Activated CD8-positive, alpha-beta memory T cell treated with anti-CD3 and anti-CD28 coated beads, Interleukin-2, amount 10 ng/mL, durations not matched to agents 7 days and 5 days (primary cell): Measurements from ENCODE around the gene PTPRN. TPM values are rescaled to one million over a fixed set of nuclear protein-coding genes. Genes with fewer than 3 reads are reported as not detected.
A peak's percentile ranks its signal among the peaks of the same experiment; 100 is the strongest.

ENCODE experiments used
- ATAC-seq: fragments of 150-1000 bp; cut with Tn5 transposase; one replicate; pipeline ENCODE4 v1.10.0; 2021; ENCODE audit warnings: moderate library complexity
- CTCF ChIA-PET: fragments of 350-600 bp; sonication (Branson Sonifier 250); formaldehyde crosslinking; loops from one replicate; lab custom pipeline; 2021; ENCODE audit warnings: antibody characterized with exemption; lab: Charles Lee
- DNase-seq: peaks from one replicate; pipeline ENCODE4 v3.0.0-alpha.2; 2020
- H3K27ac Mint-ChIP-seq: one replicate; pipeline ENCODE4 v1.8.0; 2021; ENCODE audit warnings: mild to moderate bottlenecking, mixed read lengths
- H3K27me3 Mint-ChIP-seq: one replicate; pipeline ENCODE4 v1.8.0; 2021; ENCODE audit warnings: mixed read lengths
- H3K36me3 Mint-ChIP-seq: one replicate; pipeline ENCODE4 v1.8.0; 2021; ENCODE audit warnings: mild to moderate bottlenecking, mixed read lengths
- H3K4me1 Mint-ChIP-seq: one replicate; pipeline ENCODE4 v1.8.0; 2021; ENCODE audit warnings: mixed read lengths
- H3K4me3 Mint-ChIP-seq: one replicate; pipeline ENCODE4 v1.8.0; 2021; ENCODE audit warnings: mild to moderate bottlenecking, moderate library complexity, mixed read lengths
- H3K9me3 Mint-ChIP-seq: one replicate; pipeline ENCODE4 v1.8.0; 2022; ENCODE audit warnings: low read depth, mixed read lengths
- total RNA-seq, 2 experiments: library from RNA; stranded (reverse); gene quantifications; one replicate each; pipeline ENCODE4 v1.2.3, GENCODE V29; 2021

PTPRN gene
- total RNA-seq: under 1 TPM in 1 of 2 experiments, not detected in 1; 0.28 TPM

- Mint-ChIP-seq H3K4me3 (no peak within 1 kb of the TSS), H3K27ac (no peak within 1 kb of the TSS), H3K36me3 (no peaks in the 10 kb centered on the region), H3K27me3 (peaks cover 53% of the 10 kb centered on the region), H3K4me1 (no peaks in the 10 kb centered on the region), H3K9me3 (no peaks in the 10 kb centered on the region)
- CTCF ChIA-PET: interaction anchor here (0.7 to 1.6 kb wide), 4 partner anchors 10 to 251 kb away, joined by 3 to 7 read pairs (median 5); no protein-coding TSS in a partner anchor
- ATAC-seq: no peak
- no peak for DNase-seq
Observed at GRCh38 chr2:219309278-219309677, at the start of gene PTPRN. Gene PTPRN (minus strand): TSS chr2:219309401. CDS start chr2:219309332, 69 bp downstream.

GRCh38 chr2:219358170-219359075, 49.2 kb upstream of the PTPRN start:
- Mint-ChIP-seq H3K4me1 (peaks cover 12% of the 10 kb centered on the region), H3K27me3 (peaks cover 64% of the 10 kb centered on the region), H3K4me3 (no peak overlapping the region), H3K9me3 (no peaks in the 10 kb centered on the region), H3K36me3 (peaks cover 1% of the 10 kb centered on the region), H3K27ac (no peak overlapping the region)
- CTCF ChIA-PET: interaction anchor here (1.2 kb wide), 1 partner anchor 10 kb away, joined by 3 read pairs; no protein-coding TSS in a partner anchor
- DNase-seq: peak; percentile 45
- ATAC-seq: peak; percentile 53

- no peak overlapping the region for H3K27ac Mint-ChIP-seq
- H3K9me3 Mint-ChIP-seq: no peaks in the 10 kb centered on the region
- DNase-seq (no peak), ATAC-seq (no peak)
- peaks cover 68% of the 10 kb centered on the region for H3K27me3 Mint-ChIP-seq
- CTCF ChIA-PET: no interaction called here
- no peaks in the 10 kb centered on the region for H3K36me3 Mint-ChIP-seq
- H3K4me3 Mint-ChIP-seq: no peak overlapping the region
- peaks cover 2% of the 10 kb centered on the region for H3K4me1 Mint-ChIP-seq
Observed at GRCh38 chr2:219356834-219357233, 47.6 kb upstream of the PTPRN start.

DNA sequence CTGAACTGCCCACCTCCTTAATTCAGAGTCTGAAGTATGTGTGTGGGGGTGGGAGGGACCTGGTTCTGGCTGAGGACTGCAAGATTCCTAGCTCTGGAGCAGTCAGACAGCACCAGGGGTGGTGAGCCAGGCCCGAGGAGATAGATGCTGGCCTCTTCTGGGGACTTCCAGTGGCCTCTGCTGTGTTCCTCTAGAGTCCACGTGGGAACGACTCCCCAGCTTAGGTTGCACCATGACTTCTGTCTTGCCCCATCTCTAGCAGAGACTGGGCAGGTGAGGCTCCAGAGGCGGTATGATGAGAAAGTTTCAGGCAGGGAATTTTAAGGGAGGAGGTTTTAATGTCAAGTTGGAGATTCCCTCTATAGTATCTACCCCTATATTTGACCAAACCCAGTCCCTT, 45.4 kb upstream of the PTPRN start:
- CTCF ChIA-PET: interaction anchor here (1.0 kb wide), 1 partner anchor 75 kb away, joined by 3 read pairs; the partner anchor contains the start of gene DNAJB2
- ATAC-seq (no peak), DNase-seq (no peak)
- Mint-ChIP-seq H3K27ac (no peak overlapping the region), H3K27me3 (peaks cover 73% of the 10 kb centered on the region), H3K36me3 (no peaks in the 10 kb centered on the region), H3K4me1 (peaks cover 2% of the 10 kb centered on the region), H3K4me3 (no peak overlapping the region), H3K9me3 (no peaks in the 10 kb centered on the region)

- no peak overlapping the region for H3K27ac Mint-ChIP-seq
- H3K4me1 Mint-ChIP-seq: no peaks in the 10 kb centered on the region
- ATAC-seq (no peak), DNase-seq (no peak)
- H3K36me3 Mint-ChIP-seq: no peaks in the 10 kb centered on the region
- no peak overlapping the region for H3K4me3 Mint-ChIP-seq
- no peaks in the 10 kb centered on the region for H3K9me3 Mint-ChIP-seq
- CTCF ChIA-PET: interaction anchor here (0.8 to 1.8 kb wide), 4 partner anchors 8 to 194 kb away, joined by 3 to 5 read pairs (median 3); no protein-coding TSS in a partner anchor
- H3K27me3 Mint-ChIP-seq: peaks cover 72% of the 10 kb centered on the region
Observed at GRCh38 chr2:219353129-219353528, 43.9 kb upstream of the PTPRN start.

DNA sequence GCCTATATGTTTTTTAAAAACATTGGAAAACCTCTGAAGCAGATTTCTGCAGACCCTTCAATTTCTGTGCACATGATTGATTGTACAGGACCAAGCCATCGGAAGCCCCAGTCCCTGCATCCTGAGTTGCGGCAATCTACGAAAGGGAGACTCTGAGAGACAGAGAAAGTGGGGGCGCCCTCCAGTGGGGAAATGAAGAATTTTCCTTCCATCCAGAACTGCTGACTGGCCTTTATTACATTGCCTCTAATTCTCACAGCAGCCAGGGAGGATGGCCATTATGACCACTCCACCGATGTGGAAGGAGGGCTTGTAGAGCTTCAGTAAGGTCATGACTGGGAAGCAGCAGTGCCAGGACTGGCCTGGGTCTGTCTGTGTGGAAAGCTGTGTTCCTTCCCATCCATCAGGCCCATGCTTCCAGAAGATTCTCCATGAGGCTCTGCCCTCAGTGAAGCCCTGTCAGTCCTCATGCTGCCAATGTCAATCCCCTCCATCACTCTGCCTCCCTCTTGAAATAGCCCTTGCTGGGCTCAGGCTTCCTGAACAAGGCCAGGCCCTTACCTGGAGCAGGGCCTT, 43.3 kb upstream of the PTPRN start:
- DNase-seq (peak; percentile 77), ATAC-seq (peak; percentile 78)
- H3K9me3 Mint-ChIP-seq: no peaks in the 10 kb centered on the region
- no peak overlapping the region for H3K27ac Mint-ChIP-seq
- CTCF ChIA-PET: interaction anchor here (0.9 to 1.8 kb wide), 4 partner anchors 9 to 193 kb away, joined by 3 to 5 read pairs (median 3); no protein-coding TSS in a partner anchor
- H3K27me3 Mint-ChIP-seq: peaks cover 70% of the 10 kb centered on the region
- H3K4me1 Mint-ChIP-seq: no peaks in the 10 kb centered on the region
- H3K36me3 Mint-ChIP-seq: no peaks in the 10 kb centered on the region
- no peak overlapping the region for H3K4me3 Mint-ChIP-seq

- DNase-seq: no peak
- ATAC-seq: no peak
- H3K9me3 Mint-ChIP-seq: no peaks in the 10 kb centered on the region
- no peaks in the 10 kb centered on the region for H3K36me3 Mint-ChIP-seq
- CTCF ChIA-PET: interaction anchor here (0.5 to 1.4 kb wide), 4 partner anchors 30 to 321 kb away, joined by 3 to 4 read pairs (median 4); no protein-coding TSS in a partner anchor
- H3K27me3 Mint-ChIP-seq: peaks cover 60% of the 10 kb centered on the region
- H3K4me3 Mint-ChIP-seq: no peak overlapping the region
- no peak overlapping the region for H3K27ac Mint-ChIP-seq
- no peaks in the 10 kb centered on the region for H3K4me1 Mint-ChIP-seq
Observed at GRCh38 chr2:219350710-219351221, 41.6 kb upstream of the PTPRN start.

GRCh38 chr2:219350215-219350614, 41.0 kb upstream of the PTPRN start:
- no peak for DNase-seq
- no peak overlapping the region for H3K4me3 Mint-ChIP-seq
- H3K4me1 Mint-ChIP-seq: no peaks in the 10 kb centered on the region
- ATAC-seq: no peak
- CTCF ChIA-PET: interaction anchor here (1.2 to 1.9 kb wide), 3 partner anchors 34 to 320 kb away, joined by 3 to 5 read pairs (median 4); no protein-coding TSS in a partner anchor
- no peak overlapping the region for H3K27ac Mint-ChIP-seq
- peaks cover 60% of the 10 kb centered on the region for H3K27me3 Mint-ChIP-seq
- H3K36me3 Mint-ChIP-seq: no peaks in the 10 kb centered on the region
- no peaks in the 10 kb centered on the region for H3K9me3 Mint-ChIP-seq

GRCh38 chr2:219344751-219345430, 35.7 kb upstream of the PTPRN start:
- Mint-ChIP-seq H3K27me3 (peaks cover 50% of the 10 kb centered on the region), H3K4me1 (no peaks in the 10 kb centered on the region), H3K9me3 (no peaks in the 10 kb centered on the region), H3K27ac (no peak overlapping the region), H3K4me3 (no peak overlapping the region), H3K36me3 (no peaks in the 10 kb centered on the region)
- DNase-seq (no peak), ATAC-seq (no peak)
- CTCF ChIA-PET: interaction anchor here (0.5 to 2.5 kb wide), 3 partner anchors 50 to 369 kb away, joined by 3 to 7 read pairs (median 3); no protein-coding TSS in a partner anchor

GRCh38 chr2:219335373-219335786, 26.2 kb upstream of the PTPRN start:
- H3K4me1 Mint-ChIP-seq: no peaks in the 10 kb centered on the region
- no peak overlapping the region for H3K4me3 Mint-ChIP-seq
- peaks cover 2% of the 10 kb centered on the region for H3K9me3 Mint-ChIP-seq
- DNase-seq (no peak), ATAC-seq (no peak)
- CTCF ChIA-PET: interaction anchor here (1.0 to 2.1 kb wide), 3 partner anchors 29 to 56 kb away, joined by 3 to 8 read pairs (median 3); partner anchors contain the start of gene DNAJB2
- peaks cover 77% of the 10 kb centered on the region for H3K27me3 Mint-ChIP-seq
- H3K36me3 Mint-ChIP-seq: no peaks in the 10 kb centered on the region
- H3K27ac Mint-ChIP-seq: no peak overlapping the region

DNA sequence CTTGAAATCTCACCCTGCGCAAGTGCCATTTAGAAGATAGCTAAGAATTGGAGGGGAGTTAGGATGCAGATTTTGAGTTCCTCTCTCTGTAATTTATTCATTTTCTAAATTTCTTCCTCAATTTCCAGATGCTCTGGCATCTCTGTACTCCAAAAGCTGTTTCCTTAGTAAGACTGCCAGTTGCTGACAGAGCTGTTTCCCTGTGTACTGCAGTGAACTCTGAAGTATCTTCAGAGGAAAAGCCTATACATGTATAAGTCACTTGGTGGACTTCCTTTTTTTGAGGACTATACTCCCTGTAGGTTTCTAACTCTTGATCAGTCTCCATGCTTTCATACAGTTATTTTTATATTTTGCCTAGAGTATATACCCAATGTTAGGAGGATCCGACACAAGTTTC, 24.9 kb upstream of the PTPRN start:
- ATAC-seq: no peak

GRCh38 chr2:219332542-219332941, 23.3 kb upstream of the PTPRN start, which contains the start of gene RESP18:
Gene RESP18 (minus strand): TSS chr2:219332744.
- Mint-ChIP-seq H3K9me3 (peaks cover 2% of the 10 kb centered on the region), H3K27ac (no peak within 1 kb of the TSS), H3K36me3 (no peaks in the 10 kb centered on the region), H3K27me3 (peaks cover 78% of the 10 kb centered on the region), H3K4me1 (no peaks in the 10 kb centered on the region), H3K4me3 (no peak within 1 kb of the TSS)
- no peak for ATAC-seq
- DNase-seq: no peak
- CTCF ChIA-PET: no interaction called here

More for the DNA sequence above, 24.9 kb upstream of the PTPRN start:
- CTCF ChIA-PET: no interaction called here
- Mint-ChIP-seq H3K27me3 (peaks cover 76% of the 10 kb centered on the region), H3K9me3 (peaks cover 2% of the 10 kb centered on the region), H3K4me1 (no peaks in the 10 kb centered on the region), H3K27ac (no peak overlapping the region), H3K4me3 (no peak overlapping the region), H3K36me3 (no peaks in the 10 kb centered on the region)
- no peak for DNase-seq
